ENCODE results near the gene UBE2D2. TPM values are rescaled to one million over a fixed set of nuclear protein-coding genes. Genes with fewer than 3 reads are reported as not detected.

Gene UBE2D2
- total and polyA plus RNA-seq, 10 of the 15 experiments (the other 5 are each of a cell fraction or from before 2014, with no cell fraction given), result 58.6 to 245 (median 128) TPM

- TF ChIP-seq REST (IDR thresholded peaks at IDR 0.05; ENCODE audit: low read depth, low read length), result no peak
- no peak for TF ChIP-seq CTCF (IDR thresholded peaks at IDR 0.05 in 2 of 3, conservative IDR thresholded peaks at IDR 0.05 in 1 of 3; ENCODE audit: control insufficient read depth in 2 of 3, extremely low read depth in 1 of 3, insufficient read depth in 1 of 3, low read depth in 3 of 3, low read length in 3 of 3)
- TF ChIP-seq IKZF1 (conservative IDR thresholded peaks at IDR 0.05), result peak; percentile 82
- TF ChIP-seq BCL11A (IDR thresholded peaks at IDR 0.05; ENCODE audit: low read depth, low read length), result no peak
- peak; percentile 35; the same call in 1 of the 2 replicates for TF ChIP-seq MLLT1 (IDR thresholded peaks at IDR 0.05)
- no peak for TF ChIP-seq ZNF207 (IDR thresholded peaks at IDR 0.05; ENCODE audit: borderline replicate concordance)
- no peak for TF ChIP-seq SMAD1 (IDR thresholded peaks at IDR 0.05; ENCODE audit: low read depth, partially characterized antibody)
- TF ChIP-seq HCFC1 (IDR thresholded peaks at IDR 0.05; ENCODE audit: low read length), result peak; percentile 42; the same call in 1 of the 2 replicates
- TF ChIP-seq BCLAF1 (IDR thresholded peaks at IDR 0.05), result no peak
- TF ChIP-seq CREB1 (IDR thresholded peaks at IDR 0.05; ENCODE audit: low read depth), result peak; percentile 86
- TF ChIP-seq DPF2 (IDR thresholded peaks at IDR 0.05), result 0 out of 2 replicates have a peak, but pooled peaks have one; percentile 26
- no peak for TF ChIP-seq ZBTB11 (CRISPR knock-in tag; IDR thresholded peaks at IDR 0.05)
- TF ChIP-seq SREBF2 (IDR thresholded peaks at IDR 0.05; ENCODE audit: low read length), result no peak
- no peak for TF ChIP-seq FOXM1 (IDR thresholded peaks at IDR 0.05; ENCODE audit: low read depth, low read length)
- no peak for TF ChIP-seq BMI1 (IDR thresholded peaks at IDR 0.05; ENCODE audit: borderline replicate concordance)
Measured at GRCh38 chr5:139560752-139561654, at the start of gene UBE2D2 (continued).
